Kasumi-1 (cell line): ENCODE measurements around the gene USP31.
"Not testable (repeated sequence)": the region's sequence is repeated elsewhere in the genome, so short reads cannot be mapped to it uniquely, and the experiment has no call there.

ENCODE experiments used
- DNase-seq, 2 experiments: peaks; one replicate each; lab custom pipeline; 2025; lab: John Stamatoyannopoulos, UW

USP31 gene

GRCh38 chr16:23156110-23156509, 6.9 kb upstream of the USP31 start:
- DNase-seq = no peak

- DNase-seq = no peak
These were observed 6.3 kb upstream of the USP31 start for GRCh38 chr16:23155445-23156049.

- DNase-seq = no peak
These were observed 3.3 kb upstream of the USP31 start for GRCh38 chr16:23152386-23153178.

- DNase-seq = no peak
These were observed 727 bp upstream of the USP31 start for GRCh38 chr16:23149993-23150364.

- DNase-seq = no peak
These were observed 562 bp downstream of the USP31 start for GRCh38 chr16:23148513-23149266.

GRCh38 chr16:23148166-23148512, 1.1 kb downstream of the USP31 start:
- DNase-seq = no peak

- DNase-seq = no peak
These were observed 1.6 kb downstream of the USP31 start for GRCh38 chr16:23147666-23148065.

- DNase-seq = no peak
These were observed 2.2 kb downstream of the USP31 start for GRCh38 chr16:23146877-23147601.

GRCh38 chr16:23145608-23146007, 3.6 kb downstream of the USP31 start:
- no peak for DNase-seq

GRCh38 chr16:23145186-23145585, 4.1 kb downstream of the USP31 start:
- no peak for DNase-seq

- not testable (repeated sequence) for DNase-seq
These were observed 4.9 kb downstream of the USP31 start for GRCh38 chr16:23144393-23144792.

GRCh38 chr16:23143391-23143790, 5.9 kb downstream of the USP31 start:
- DNase-seq = no peak

- no peak for DNase-seq
These were observed 7.1 kb downstream of the USP31 start for GRCh38 chr16:23141959-23142740.

GRCh38 chr16:23141500-23141899, 7.8 kb downstream of the USP31 start:
- DNase-seq = no peak

- no peak for DNase-seq
These were observed 8.2 kb downstream of the USP31 start for GRCh38 chr16:23141033-23141432.

- no peak for DNase-seq
These were observed 9.1 kb downstream of the USP31 start for GRCh38 chr16:23140107-23140506.

GRCh38 chr16:23137818-23138217, 11.4 kb downstream of the USP31 start:
- no peak for DNase-seq

- no peak for DNase-seq
These were observed 12.0 kb downstream of the USP31 start for GRCh38 chr16:23137256-23137655.

GRCh38 chr16:23134274-23134673, 15.0 kb downstream of the USP31 start:
- no peak for DNase-seq

- no peak for DNase-seq
These were observed 16.3 kb downstream of the USP31 start for GRCh38 chr16:23132775-23133463.
